ENCODE results near the gene SLC38A2. TPM values are rescaled to one million over a fixed set of nuclear protein-coding genes. Genes with fewer than 3 reads are reported as not detected.

SLC38A2 gene
- total and polyA plus RNA-seq, 4 donors = 75.0 to 258 (median 128) TPM

DNA sequence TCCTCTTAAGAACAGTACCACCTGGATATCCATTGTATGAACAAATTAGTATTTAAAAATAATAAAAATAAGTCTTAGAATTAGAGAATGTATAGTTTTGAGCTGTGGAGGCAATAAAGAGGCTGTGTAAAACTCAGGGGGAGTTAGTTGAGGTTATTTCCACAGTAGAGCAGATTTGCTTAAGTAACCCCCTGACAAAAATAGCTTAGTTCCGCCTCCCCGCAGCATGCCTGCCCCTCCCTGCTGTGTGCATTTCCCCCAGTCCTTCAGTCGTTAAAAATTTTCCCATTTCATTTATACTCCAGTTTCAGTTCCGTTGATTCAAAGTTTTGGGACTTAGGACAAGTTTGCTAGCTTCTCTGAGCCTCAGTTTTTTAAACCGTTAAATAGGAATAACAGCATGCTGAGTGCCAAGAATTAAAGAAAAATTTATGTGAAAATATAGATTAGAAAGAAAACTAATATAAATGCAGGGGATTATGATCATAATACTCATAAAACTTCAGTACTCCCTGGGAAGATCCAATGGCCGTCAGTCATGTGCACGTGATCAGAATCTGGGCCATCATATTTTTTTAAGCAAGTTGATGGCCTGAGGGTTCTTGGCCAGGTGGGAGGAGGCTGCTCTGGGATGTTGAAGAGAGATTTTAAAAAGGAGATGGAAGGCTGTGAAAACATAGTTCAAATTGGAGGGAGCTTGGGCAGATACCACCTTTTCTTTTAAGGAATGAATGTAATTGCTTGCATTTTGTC, 14.5 kb upstream of the SLC38A2 start:
- no peaks in the 10 kb centered on the region for H3K27me3 ChIP-seq (ENCODE audit: control insufficient read depth in 3 of 3, insufficient read depth in 3 of 3, low read length in 2 of 3)
- peaks cover 5 to 83% (median 21%) of the 10 kb centered on the region in 5 donors for H3K4me1 ChIP-seq (ENCODE audit: control insufficient read depth in 5 of 5, insufficient read depth in 5 of 5, low read length in 5 of 5)
- WGBS, 2 donors = 14 to 28% methylated on average over 7 of the region's 7 CpGs
- H3K9me3 ChIP-seq (ENCODE audit: control insufficient read depth in 4 of 4, insufficient read depth in 3 of 4, low read length in 3 of 4) = peaks cover 0 to 2% (median 0%) of the 10 kb centered on the region in 4 donors
- peak overlapping the region in 1 of 2 donors; percentile 30 for H3K9ac ChIP-seq (ENCODE audit: insufficient read depth in 1 of 2, low read length in 2 of 2)
- no peaks in the 10 kb centered on the region for H3K36me3 ChIP-seq (ENCODE audit: control insufficient read depth in 4 of 4, insufficient read depth in 4 of 4, low read length in 4 of 4)
- no peak overlapping the region for H3K4me3 ChIP-seq
- peak in 1 of 3 donors; percentile 74 for DNase-seq
- TF ChIP-seq, protein P1, sequence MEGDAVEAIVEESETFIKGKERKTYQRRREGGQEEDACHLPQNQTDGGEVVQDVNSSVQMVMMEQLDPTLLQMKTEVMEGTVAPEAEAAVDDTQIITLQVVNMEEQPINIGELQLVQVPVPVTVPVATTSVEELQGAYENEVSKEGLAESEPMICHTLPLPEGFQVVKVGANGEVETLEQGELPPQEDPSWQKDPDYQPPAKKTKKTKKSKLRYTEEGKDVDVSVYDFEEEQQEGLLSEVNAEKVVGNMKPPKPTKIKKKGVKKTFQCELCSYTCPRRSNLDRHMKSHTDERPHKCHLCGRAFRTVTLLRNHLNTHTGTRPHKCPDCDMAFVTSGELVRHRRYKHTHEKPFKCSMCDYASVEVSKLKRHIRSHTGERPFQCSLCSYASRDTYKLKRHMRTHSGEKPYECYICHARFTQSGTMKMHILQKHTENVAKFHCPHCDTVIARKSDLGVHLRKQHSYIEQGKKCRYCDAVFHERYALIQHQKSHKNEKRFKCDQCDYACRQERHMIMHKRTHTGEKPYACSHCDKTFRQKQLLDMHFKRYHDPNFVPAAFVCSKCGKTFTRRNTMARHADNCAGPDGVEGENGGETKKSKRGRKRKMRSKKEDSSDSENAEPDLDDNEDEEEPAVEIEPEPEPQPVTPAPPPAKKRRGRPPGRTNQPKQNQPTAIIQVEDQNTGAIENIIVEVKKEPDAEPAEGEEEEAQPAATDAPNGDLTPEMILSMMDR (IDR thresholded peaks at IDR 0.05; ENCODE audit: control extremely low read depth, extremely low read depth) = no peak
- peak overlapping the region; percentile 56 to 84 for H3K27ac ChIP-seq (ENCODE audit: low read depth in 1 of 2, low read length in 1 of 2)
- no peak for ATAC-seq (ENCODE audit: insufficient read depth, low FRiP score)

DNA sequence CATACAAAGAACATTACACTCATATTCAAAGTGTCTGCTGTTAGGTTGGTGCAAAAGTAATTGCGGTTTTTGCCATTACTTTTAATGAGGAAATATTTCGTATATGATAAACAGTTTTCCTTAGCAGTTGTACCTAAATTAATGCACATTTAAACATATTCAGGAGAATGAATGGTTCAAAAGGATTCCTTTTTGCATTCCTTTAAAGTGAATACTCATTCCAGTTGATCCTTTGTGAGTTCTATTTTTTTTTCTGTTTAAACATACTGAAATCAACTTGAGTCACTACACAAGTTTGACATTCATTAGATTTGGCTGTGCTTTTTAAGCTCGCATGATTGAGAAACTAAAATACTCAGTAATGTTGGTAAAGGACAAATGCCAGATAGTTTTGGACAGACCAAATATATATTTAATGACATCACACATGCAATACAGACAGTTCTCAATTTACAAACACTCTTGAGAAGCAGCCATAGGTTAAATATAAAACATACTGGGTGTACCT, 13.8 kb upstream of the SLC38A2 start:
- Histone ChIP-seq H3K36me3 (ENCODE audit: control insufficient read depth in 4 of 4, insufficient read depth in 4 of 4, low read length in 4 of 4) (no peaks in the 10 kb centered on the region), H3K4me1 (ENCODE audit: control insufficient read depth in 5 of 5, insufficient read depth in 5 of 5, low read length in 5 of 5) (peaks cover 5 to 78% (median 21%) of the 10 kb centered on the region in 5 donors), H3K27me3 (ENCODE audit: control insufficient read depth in 3 of 3, insufficient read depth in 3 of 3, low read length in 2 of 3) (no peaks in the 10 kb centered on the region), H3K27ac (ENCODE audit: low read depth in 1 of 2, low read length in 1 of 2) (peak overlapping the region in 1 of 2 donors; percentile 84), H3K9me3 (ENCODE audit: control insufficient read depth in 4 of 4, insufficient read depth in 3 of 4, low read length in 3 of 4) (peaks cover 0 to 2% (median 0%) of the 10 kb centered on the region in 4 donors), H3K9ac (ENCODE audit: insufficient read depth in 1 of 2, low read length in 2 of 2) (peak overlapping the region in 1 of 2 donors; percentile 30), H3K4me3 (no peak overlapping the region)
- peak in 2 of 3 donors; percentile 90 for DNase-seq
- 42 to 53% methylated on average over 3 of the region's 3 CpGs for WGBS, 2 donors
- TF ChIP-seq, protein P1 (IDR thresholded peaks at IDR 0.05; ENCODE audit: control extremely low read depth, extremely low read depth) = no peak
- ATAC-seq (ENCODE audit: insufficient read depth, low FRiP score) = no peak

GRCh38 chr12:46385438-46385837, 12.9 kb upstream of the SLC38A2 start:
- 83 to 93% methylated on average over 5 of the region's 5 CpGs for WGBS, 2 donors
- peaks cover 3 to 70% (median 21%) of the 10 kb centered on the region in 5 donors for H3K4me1 ChIP-seq (ENCODE audit: control insufficient read depth in 5 of 5, insufficient read depth in 5 of 5, low read length in 5 of 5)
- peak overlapping the region in 1 of 2 donors; percentile 20 for H3K9ac ChIP-seq (ENCODE audit: insufficient read depth in 1 of 2, low read length in 2 of 2)
- no peaks in the 10 kb centered on the region for H3K27me3 ChIP-seq (ENCODE audit: control insufficient read depth in 3 of 3, insufficient read depth in 3 of 3, low read length in 2 of 3)
- H3K27ac ChIP-seq (ENCODE audit: low read depth in 1 of 2, low read length in 1 of 2) = peak overlapping the region; percentile 23 to 97
- ATAC-seq (ENCODE audit: insufficient read depth, low FRiP score) (no peak), DNase-seq (no peak)
- H3K9me3 ChIP-seq (ENCODE audit: control insufficient read depth in 4 of 4, insufficient read depth in 3 of 4, low read length in 3 of 4) = no peaks in the 10 kb centered on the region
- no peaks in the 10 kb centered on the region for H3K36me3 ChIP-seq (ENCODE audit: control insufficient read depth in 4 of 4, insufficient read depth in 4 of 4, low read length in 4 of 4)
- H3K4me3 ChIP-seq = no peak overlapping the region
- TF ChIP-seq, protein P1 (IDR thresholded peaks at IDR 0.05; ENCODE audit: control extremely low read depth, extremely low read depth) = no peak

Measured in lung (tissue), 12 donors.